Glutamatergic neuron (in vitro differentiated cells): ENCODE measurements around the gene TMEM164. TPM values are rescaled to one million over a fixed set of nuclear protein-coding genes. Genes with fewer than 3 reads are reported as not detected.

ENCODE experiments used
- DNase-seq: peaks from one replicate; pipeline ENCODE4 v3.0.0; 2022
- H3K27ac Mint-ChIP-seq: one replicate; pipeline ENCODE4 v1.8.0; 2020; ENCODE audit warnings: mild to moderate bottlenecking, mixed read lengths, inconsistent platforms; ENCODE audit not compliant: unreplicated experiment
- H3K27me3 Mint-ChIP-seq: one replicate; pipeline ENCODE4 v1.8.0; 2020; ENCODE audit warnings: mild to moderate bottlenecking, moderate library complexity, mixed read lengths, inconsistent platforms; ENCODE audit not compliant: unreplicated experiment
- H3K36me3 Mint-ChIP-seq: one replicate; pipeline ENCODE4 v1.8.0; 2020; ENCODE audit warnings: mild to moderate bottlenecking, mixed read lengths, inconsistent platforms; ENCODE audit not compliant: unreplicated experiment
- H3K4me1 Mint-ChIP-seq: one replicate; pipeline ENCODE4 v1.8.0; 2020; ENCODE audit warnings: mild to moderate bottlenecking, low read depth, mixed read lengths, inconsistent platforms; ENCODE audit not compliant: unreplicated experiment
- H3K4me3 Mint-ChIP-seq: one replicate; pipeline ENCODE4 v1.8.0; 2020; ENCODE audit warnings: mild to moderate bottlenecking, mixed read lengths, inconsistent platforms; ENCODE audit not compliant: unreplicated experiment
- H3K9me3 Mint-ChIP-seq: one replicate; pipeline ENCODE4 v1.8.0; 2020; ENCODE audit warnings: mild to moderate bottlenecking, moderate library complexity, mixed read lengths, inconsistent platforms; ENCODE audit not compliant: unreplicated experiment
- CTCF ChIP-seq: fragments of 200-600 bp; sonication (generic); IDR thresholded peaks from one replicate; pipeline ENCODE4 v1.5.0; 2021; ENCODE audit not compliant: partially characterized antibody, unreplicated experiment
- total RNA-seq: library from RNA; stranded (reverse); fragmentation: NEBNext Ultra II Directional; extraction: Animal tissue kit (Norgen Biotek cat#: 25700); gene quantifications from one replicate; pipeline ENCODE4 v1.2.1, GENCODE V29; 2021; ENCODE audit not compliant: unreplicated experiment

TMEM164 gene
- total RNA-seq, 1 donor from 2014 or later = 56.6 TPM

GRCh38 chrX:110119480-110119879 is 116.6 kb downstream of the TMEM164 start:
- no peaks in the 10 kb centered on the region for H3K9me3 Mint-ChIP-seq
- DNase-seq = no peak
- H3K36me3 Mint-ChIP-seq = no peaks in the 10 kb centered on the region
- no peak overlapping the region for H3K4me3 Mint-ChIP-seq
- TF ChIP-seq CTCF = no peak
- H3K27ac Mint-ChIP-seq = no peak overlapping the region
- H3K4me1 Mint-ChIP-seq = peaks cover 12% of the 10 kb centered on the region
- H3K27me3 Mint-ChIP-seq = no peaks in the 10 kb centered on the region

GRCh38 chrX:110120025-110120424 is 117.1 kb downstream of the TMEM164 start:
- peaks cover 14% of the 10 kb centered on the region for H3K4me1 Mint-ChIP-seq
- no peak for DNase-seq
- H3K4me3 Mint-ChIP-seq = no peak overlapping the region
- H3K9me3 Mint-ChIP-seq = no peaks in the 10 kb centered on the region
- no peak overlapping the region for H3K27ac Mint-ChIP-seq
- no peaks in the 10 kb centered on the region for H3K36me3 Mint-ChIP-seq
- no peak for TF ChIP-seq CTCF
- no peaks in the 10 kb centered on the region for H3K27me3 Mint-ChIP-seq

GRCh38 chrX:110123331-110123782 is 120.4 kb downstream of the TMEM164 start:
- H3K27me3 Mint-ChIP-seq = no peaks in the 10 kb centered on the region
- H3K9me3 Mint-ChIP-seq = peaks cover 4% of the 10 kb centered on the region
- peak; percentile 71 for DNase-seq
- H3K36me3 Mint-ChIP-seq = no peaks in the 10 kb centered on the region
- H3K4me1 Mint-ChIP-seq = peaks cover 26% of the 10 kb centered on the region
- no peak overlapping the region for H3K4me3 Mint-ChIP-seq
- TF ChIP-seq CTCF = no peak
- no peak overlapping the region for H3K27ac Mint-ChIP-seq

- Mint-ChIP-seq H3K4me1 (peaks cover 30% of the 10 kb centered on the region), H3K27ac (peak overlapping the region; percentile 66), H3K9me3 (peaks cover 4% of the 10 kb centered on the region), H3K36me3 (no peaks in the 10 kb centered on the region), H3K27me3 (no peaks in the 10 kb centered on the region), H3K4me3 (peak overlapping the region; percentile 64)
- TF ChIP-seq CTCF = no peak
- peak; percentile 19 for DNase-seq
Measured at GRCh38 chrX:110125446-110126162, 122.7 kb downstream of the TMEM164 start.

GRCh38 chrX:110131031-110131430 is 128.1 kb downstream of the TMEM164 start:
- peak overlapping the region; percentile 78 for H3K27ac Mint-ChIP-seq
- H3K36me3 Mint-ChIP-seq = no peaks in the 10 kb centered on the region
- H3K9me3 Mint-ChIP-seq = peaks cover 3% of the 10 kb centered on the region
- DNase-seq = peak; percentile 44
- no peak for TF ChIP-seq CTCF
- H3K27me3 Mint-ChIP-seq = no peaks in the 10 kb centered on the region
- H3K4me3 Mint-ChIP-seq = no peak overlapping the region
- peaks cover 24% of the 10 kb centered on the region for H3K4me1 Mint-ChIP-seq
